K562 (cell line): Measurements from ENCODE around the gene ITPRIP. TPM values are rescaled to one million over a fixed set of nuclear protein-coding genes. Genes with fewer than 3 reads are reported as not detected.

Experiments used
- CBFA2T3 ChIP-seq: fragments of 450-650 bp; IDR thresholded peaks from 2 replicates; pipeline ENCODE4 v1.6.1; 2017
- FIP1L1 ChIP-seq: fragments of 200-400 bp; formaldehyde crosslinking; IDR thresholded peaks from 2 replicates; pipeline ENCODE4 v1.6.1; 2018; ENCODE audit warnings: mild to moderate bottlenecking, low read depth, low read length; ENCODE audit not compliant: poor library complexity, severe bottlenecking
- FOXJ2 ChIP-seq: fragments of 200-800 bp; sonication (Bioruptor generic); IDR thresholded peaks from 2 replicates; pipeline ENCODE4 v1.6.1; 2016; ENCODE audit warnings: missing genetic modification characterization, missing compliant biosample characterization
- FOXK2 ChIP-seq, 2 experiments: fragments of 450-650 bp; IDR thresholded peaks in 1 of 2; conservative IDR thresholded peaks in 1 of 2; 2 replicates each; pipeline ENCODE4 v1.6.1; 2016; ENCODE audit warnings: low read depth in 2 of 2, mild to moderate bottlenecking in 1 of 2
- GATAD2A ChIP-seq: fragments of 450-650 bp; IDR thresholded peaks from 2 replicates; pipeline ENCODE4 v1.6.1; 2017
- HNRNPH1 ChIP-seq: fragments of 200-400 bp; formaldehyde crosslinking; optimal IDR thresholded peaks from 2 replicates; pipeline ENCODE3; 2017; ENCODE audit warnings: low read depth, mild to moderate bottlenecking, low read length, moderate library complexity
- NFE2L1 ChIP-seq: fragments of 450-650 bp; IDR thresholded peaks from 2 replicates; pipeline ENCODE4 v1.6.1; 2016; ENCODE audit warnings: missing genetic modification characterization, low read depth, mild to moderate bottlenecking, missing compliant biosample characterization, moderate library complexity, borderline replicate concordance
- PTRF ChIP-seq: fragments of 450-650 bp; IDR thresholded peaks from 2 replicates; pipeline ENCODE4 v1.6.1; 2016; ENCODE audit warnings: mild to moderate bottlenecking, missing genetic modification characterization, missing compliant biosample characterization
- SAP30 ChIP-seq: fragments of 200-600 bp; sonication (generic); IDR thresholded peaks from 2 replicates; pipeline ENCODE4 v1.6.1; 2012; ENCODE audit warnings: borderline replicate concordance, low read depth, mild to moderate bottlenecking, moderate library complexity, low read length, control low read depth, inconsistent platforms; ENCODE audit not compliant: insufficient read depth, poor library complexity, severe bottlenecking
- SUPT5H ChIP-seq: fragments of 450-650 bp; IDR thresholded peaks from 2 replicates; pipeline ENCODE4 v1.6.1; 2016
- XRCC3 ChIP-seq: fragments of 450-650 bp; IDR thresholded peaks from 2 replicates; pipeline ENCODE4 v1.6.1; 2017; ENCODE audit warnings: mild to moderate bottlenecking, moderate library complexity
- YY1 ChIP-seq, 3 experiments: IDR thresholded peaks; 2 replicates each; pipeline ENCODE4 v1.6.1; 2011; ENCODE audit warnings: low read length in 2 of 3, mild to moderate bottlenecking in 2 of 3, moderate library complexity in 2 of 3, borderline replicate concordance in 1 of 3, control low read depth in 1 of 3, low read depth in 1 of 3; ENCODE audit not compliant: insufficient read depth in 3 of 3, insufficient replicate concordance in 2 of 3, control insufficient read depth in 1 of 3, insufficient read length in 1 of 3; ENCODE audit errors: extremely low read depth in 1 of 3
- ZBTB8A ChIP-seq: fragments of 450-650 bp; IDR thresholded peaks from 2 replicates; pipeline ENCODE4 v1.6.1; 2018; ENCODE audit warnings: mild to moderate bottlenecking, moderate library complexity; ENCODE audit not compliant: partially characterized antibody
- ZKSCAN1 ChIP-seq: fragments of 150-350 bp; IDR thresholded peaks from 2 replicates; pipeline ENCODE4 v1.6.1; 2016; ENCODE audit warnings: low read depth, low read length
- ZNF644 ChIP-seq: fragments of 200-800 bp; sonication (Bioruptor generic); IDR thresholded peaks from 2 replicates; pipeline ENCODE4 v1.6.1; 2016; ENCODE audit warnings: low read depth, missing genetic modification characterization, missing compliant biosample characterization
- ZNF778 ChIP-seq: fragments of 450-650 bp; formaldehyde crosslinking; IDR thresholded peaks from 2 replicates; pipeline ENCODE4 v1.4.0; 2020; ENCODE audit warnings: mild to moderate bottlenecking, moderate library complexity
- polyA plus RNA-seq, 8 experiments: library from polyadenylated mRNA; depleted of rRNA in 4 of 8; stranded (reverse) in 5 of 8; unstranded in 3 of 8; fragments of >200 nt; fragmentation: Nextera tagmentation in 2 of 8; fragmentation: Illumina TruSeq in 1 of 8; extraction: Ambion mirVana in 2 of 8; extraction: Trizol in 1 of 8; gene quantifications; 2 replicates each; pipeline versions ENCODE4 v1.2.1 to v1.2.3, GENCODE V29; 2011 to 2014; ENCODE audit warnings: inconsistent platforms in 1 of 8, missing spikeins in 1 of 8
- total RNA-seq, 7 experiments: library from RNA; depleted of rRNA in 6 of 7; stranded (reverse); fragments of >200 nt in 6 of 7; fragmentation: Illumina TruSeq in 2 of 7; extraction: Trizol in 2 of 7; gene quantifications; 2 replicates each; pipeline versions ENCODE4 v1.2.1 to v1.2.3, GENCODE V29; 2011 to 2021; ENCODE audit warnings: low replicate concordance in 1 of 7
- TF ChIP-seq, protein P1 (sequence below): fragments of 250-450 bp; sonication (Bioruptor Pico); IDR thresholded peaks from 2 replicates; pipeline ENCODE4 v1.8.0; 2021; ENCODE audit warnings: borderline replicate concordance, mild to moderate bottlenecking, moderate library complexity; ENCODE audit not compliant: poor library complexity, severe bottlenecking
- TF ChIP-seq, protein P2 (sequence below): fragments of 450-650 bp; IDR thresholded peaks from 2 replicates; pipeline ENCODE4 v1.6.1; 2016; ENCODE audit warnings: missing biosample characterization, missing genetic modification characterization
- TF ChIP-seq, protein P3 (sequence below): IDR thresholded peaks from 2 replicates; pipeline ENCODE4 v1.6.1; 2014; ENCODE audit warnings: antibody characterized with exemption

The ITPRIP gene
- total and polyA plus RNA-seq, 9 of the 15 experiments (the other 6 are each of a cell fraction or from before 2014, with no cell fraction given) = 4.4 to 28.5 (median 10.9) TPM

DNA sequence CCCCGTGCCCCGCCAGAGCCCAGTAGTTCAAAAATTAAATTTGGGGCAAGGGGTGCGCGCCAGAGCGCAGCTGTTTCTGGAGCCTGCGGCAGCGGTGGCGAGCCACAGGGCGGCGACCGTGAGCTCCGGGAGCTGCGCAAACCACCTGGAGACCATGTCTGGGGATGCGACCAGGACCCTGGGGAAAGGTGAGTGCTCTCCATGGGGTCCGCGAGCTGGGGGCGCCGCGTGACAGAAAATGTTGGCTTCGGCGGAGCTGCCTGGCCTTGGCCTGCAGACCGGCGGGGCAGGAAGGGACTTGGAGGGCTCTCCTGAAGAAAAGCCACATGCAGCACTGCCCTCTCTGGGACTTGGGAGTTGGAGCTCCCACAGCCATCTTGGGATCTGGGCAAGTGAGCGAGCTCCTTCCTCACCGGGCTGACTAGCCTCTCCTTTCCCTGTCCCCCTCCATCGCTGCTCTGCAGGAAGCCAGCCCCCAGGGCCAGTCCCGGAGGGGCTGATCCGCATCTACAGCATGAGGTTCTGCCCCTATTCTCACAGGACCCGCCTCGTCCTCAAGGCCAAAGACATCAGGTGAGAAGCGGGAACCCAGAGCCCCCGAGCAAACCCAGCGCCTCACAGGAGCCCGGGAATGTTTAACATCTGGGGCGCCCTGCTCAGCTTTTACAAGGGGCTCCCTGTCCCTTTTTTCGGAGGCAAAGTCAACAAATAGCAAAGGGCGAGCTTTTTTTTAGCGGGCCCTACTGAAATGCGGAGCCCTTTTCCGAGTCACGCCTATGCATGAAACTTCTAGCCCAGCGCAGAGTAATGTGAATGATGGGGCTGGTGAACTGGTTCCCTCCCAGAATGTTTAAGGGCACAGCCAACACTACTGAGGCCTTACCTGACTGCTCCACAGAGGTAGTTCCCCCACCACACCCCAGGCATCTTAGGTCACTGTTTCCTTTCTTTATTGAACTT, 63.2 kb downstream of the ITPRIP start (continued):
- TF ChIP-seq YY1 (IDR thresholded peaks at IDR 0.05; ENCODE audit: borderline replicate concordance in 1 of 3, control insufficient read depth in 1 of 3, extremely low read depth in 1 of 3, insufficient read depth in 3 of 3, insufficient read length in 1 of 3, insufficient replicate concordance in 2 of 3, low read depth in 1 of 3, low read length in 2 of 3) = peak in 1 of 3 experiments; percentile 19
- TF ChIP-seq ZKSCAN1 = no peak
- no peak for TF ChIP-seq ZNF644 (tag)
- no peak for TF ChIP-seq NFE2L1 (tag)
- no peak for TF ChIP-seq FIP1L1
- TF ChIP-seq, protein P1, sequence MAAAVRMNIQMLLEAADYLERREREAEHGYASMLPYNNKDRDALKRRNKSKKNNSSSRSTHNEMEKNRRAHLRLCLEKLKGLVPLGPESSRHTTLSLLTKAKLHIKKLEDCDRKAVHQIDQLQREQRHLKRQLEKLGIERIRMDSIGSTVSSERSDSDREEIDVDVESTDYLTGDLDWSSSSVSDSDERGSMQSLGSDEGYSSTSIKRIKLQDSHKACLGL = no peak
- TF ChIP-seq CBFA2T3 = no peak
- TF ChIP-seq, protein P2, sequence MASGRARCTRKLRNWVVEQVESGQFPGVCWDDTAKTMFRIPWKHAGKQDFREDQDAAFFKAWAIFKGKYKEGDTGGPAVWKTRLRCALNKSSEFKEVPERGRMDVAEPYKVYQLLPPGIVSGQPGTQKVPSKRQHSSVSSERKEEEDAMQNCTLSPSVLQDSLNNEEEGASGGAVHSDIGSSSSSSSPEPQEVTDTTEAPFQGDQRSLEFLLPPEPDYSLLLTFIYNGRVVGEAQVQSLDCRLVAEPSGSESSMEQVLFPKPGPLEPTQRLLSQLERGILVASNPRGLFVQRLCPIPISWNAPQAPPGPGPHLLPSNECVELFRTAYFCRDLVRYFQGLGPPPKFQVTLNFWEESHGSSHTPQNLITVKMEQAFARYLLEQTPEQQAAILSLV (tag) = no peak
- no peak for TF ChIP-seq FOXJ2 (tag)
- TF ChIP-seq, protein P3, sequence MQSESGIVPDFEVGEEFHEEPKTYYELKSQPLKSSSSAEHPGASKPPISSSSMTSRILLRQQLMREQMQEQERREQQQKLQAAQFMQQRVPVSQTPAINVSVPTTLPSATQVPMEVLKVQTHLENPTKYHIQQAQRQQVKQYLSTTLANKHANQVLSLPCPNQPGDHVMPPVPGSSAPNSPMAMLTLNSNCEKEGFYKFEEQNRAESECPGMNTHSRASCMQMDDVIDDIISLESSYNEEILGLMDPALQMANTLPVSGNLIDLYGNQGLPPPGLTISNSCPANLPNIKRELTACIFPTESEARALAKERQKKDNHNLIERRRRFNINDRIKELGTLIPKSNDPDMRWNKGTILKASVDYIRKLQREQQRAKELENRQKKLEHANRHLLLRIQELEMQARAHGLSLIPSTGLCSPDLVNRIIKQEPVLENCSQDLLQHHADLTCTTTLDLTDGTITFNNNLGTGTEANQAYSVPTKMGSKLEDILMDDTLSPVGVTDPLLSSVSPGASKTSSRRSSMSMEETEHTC = no peak
- TF ChIP-seq HNRNPH1 = no peak
- no peak for TF ChIP-seq PTRF
- TF ChIP-seq ZBTB8A = no peak
- TF ChIP-seq XRCC3 = no peak
- TF ChIP-seq FOXK2 (conservative IDR thresholded peaks at IDR 0.05 in 1 of 2, IDR thresholded peaks at IDR 0.05 in 1 of 2; ENCODE audit: low read depth in 2 of 2) = peak in 1 of 2 experiments; percentile 93; a peak in 2 of 4 replicates
- TF ChIP-seq ZNF778 (CRISPR knock-in tag) = no peak
- no peak for TF ChIP-seq SAP30
- TF ChIP-seq GATAD2A = no peak
- TF ChIP-seq SUPT5H = no peak
